D721Med (cell line): ENCODE data around the gene ZNF74.
A peak's percentile ranks its signal among the peaks of the same experiment; 100 is the strongest.

Source experiments
- DNase-seq: peaks from one replicate; pipeline ENCODE4 v3.0.0; 2011; ENCODE audit warnings: low spot score; ENCODE audit not compliant: insufficient read length
- FAIRE-seq: peaks from 2 replicates; lab custom pipeline; 2011; peaks lifted over from hg19 to GRCh38; lab: Jason Lieb, UNC
- TF ChIP-seq, protein P1 (sequence below): IDR thresholded peaks from 2 replicates; pipeline ENCODE4 v1.5.1; 2012; ENCODE audit warnings: mild to moderate bottlenecking, control low read depth; ENCODE audit not compliant: insufficient read depth; ENCODE audit errors: missing control alignments

The ZNF74 gene

DNA sequence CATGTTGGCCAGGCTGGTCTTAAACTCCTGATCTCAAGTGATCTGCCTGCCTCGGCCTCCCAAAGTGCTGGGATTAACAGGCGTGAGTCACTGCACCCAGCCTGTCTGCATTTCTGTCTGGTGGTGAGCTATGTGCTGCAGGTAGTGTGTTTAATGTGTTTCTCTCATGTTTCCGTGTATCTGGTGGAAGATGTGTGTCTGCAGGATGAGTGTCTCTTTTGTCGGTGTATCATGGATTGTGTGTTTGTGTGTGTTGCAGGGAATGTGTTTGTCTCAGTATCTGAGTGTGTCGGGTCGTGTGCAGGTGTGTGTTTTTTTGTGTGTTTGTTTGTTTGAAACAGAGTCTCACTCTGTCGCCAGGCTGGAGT, 27.5 kb downstream of the ZNF74 start:
- DNase-seq = no peak
- TF ChIP-seq, protein P1, sequence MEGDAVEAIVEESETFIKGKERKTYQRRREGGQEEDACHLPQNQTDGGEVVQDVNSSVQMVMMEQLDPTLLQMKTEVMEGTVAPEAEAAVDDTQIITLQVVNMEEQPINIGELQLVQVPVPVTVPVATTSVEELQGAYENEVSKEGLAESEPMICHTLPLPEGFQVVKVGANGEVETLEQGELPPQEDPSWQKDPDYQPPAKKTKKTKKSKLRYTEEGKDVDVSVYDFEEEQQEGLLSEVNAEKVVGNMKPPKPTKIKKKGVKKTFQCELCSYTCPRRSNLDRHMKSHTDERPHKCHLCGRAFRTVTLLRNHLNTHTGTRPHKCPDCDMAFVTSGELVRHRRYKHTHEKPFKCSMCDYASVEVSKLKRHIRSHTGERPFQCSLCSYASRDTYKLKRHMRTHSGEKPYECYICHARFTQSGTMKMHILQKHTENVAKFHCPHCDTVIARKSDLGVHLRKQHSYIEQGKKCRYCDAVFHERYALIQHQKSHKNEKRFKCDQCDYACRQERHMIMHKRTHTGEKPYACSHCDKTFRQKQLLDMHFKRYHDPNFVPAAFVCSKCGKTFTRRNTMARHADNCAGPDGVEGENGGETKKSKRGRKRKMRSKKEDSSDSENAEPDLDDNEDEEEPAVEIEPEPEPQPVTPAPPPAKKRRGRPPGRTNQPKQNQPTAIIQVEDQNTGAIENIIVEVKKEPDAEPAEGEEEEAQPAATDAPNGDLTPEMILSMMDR = no peak
- no peak for FAIRE-seq

DNA sequence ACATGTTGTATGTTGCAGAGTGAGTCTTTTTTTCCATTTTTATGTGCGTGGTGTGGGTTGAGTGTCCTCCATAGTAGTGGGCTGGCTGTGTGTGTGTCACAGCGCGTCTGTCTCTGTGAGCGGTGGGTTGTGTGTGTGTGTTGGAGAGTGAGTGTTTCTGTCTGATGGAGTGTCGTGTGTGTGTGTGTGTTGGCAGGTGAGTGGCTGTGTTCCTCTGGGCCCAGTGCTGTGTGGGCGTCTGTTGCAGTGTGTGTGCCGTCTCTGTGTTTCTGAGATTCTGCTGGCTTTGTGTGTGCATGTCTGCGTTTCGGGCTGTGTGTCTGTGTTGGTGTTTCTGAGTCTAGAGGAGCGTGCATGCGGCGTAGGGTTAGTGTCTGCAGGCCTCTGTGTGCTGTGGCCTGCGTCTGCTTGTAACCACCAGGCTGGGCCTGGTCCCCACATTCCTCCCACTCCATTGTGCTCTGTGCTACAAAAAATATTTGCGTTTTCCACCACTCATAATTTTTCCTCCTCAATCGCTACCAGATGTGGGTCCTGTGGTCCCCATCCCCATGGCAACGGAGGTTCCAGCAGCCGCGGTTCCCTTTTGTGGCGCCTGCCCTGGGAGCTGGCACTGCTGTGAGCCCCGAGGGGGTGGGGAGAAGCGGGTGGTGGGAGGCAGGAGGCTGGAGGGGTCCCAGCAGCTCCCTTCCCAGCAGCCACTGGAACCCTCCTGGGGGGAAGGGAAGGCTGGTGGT, 28.5 kb downstream of the ZNF74 start:
- no peak for FAIRE-seq

DNA sequence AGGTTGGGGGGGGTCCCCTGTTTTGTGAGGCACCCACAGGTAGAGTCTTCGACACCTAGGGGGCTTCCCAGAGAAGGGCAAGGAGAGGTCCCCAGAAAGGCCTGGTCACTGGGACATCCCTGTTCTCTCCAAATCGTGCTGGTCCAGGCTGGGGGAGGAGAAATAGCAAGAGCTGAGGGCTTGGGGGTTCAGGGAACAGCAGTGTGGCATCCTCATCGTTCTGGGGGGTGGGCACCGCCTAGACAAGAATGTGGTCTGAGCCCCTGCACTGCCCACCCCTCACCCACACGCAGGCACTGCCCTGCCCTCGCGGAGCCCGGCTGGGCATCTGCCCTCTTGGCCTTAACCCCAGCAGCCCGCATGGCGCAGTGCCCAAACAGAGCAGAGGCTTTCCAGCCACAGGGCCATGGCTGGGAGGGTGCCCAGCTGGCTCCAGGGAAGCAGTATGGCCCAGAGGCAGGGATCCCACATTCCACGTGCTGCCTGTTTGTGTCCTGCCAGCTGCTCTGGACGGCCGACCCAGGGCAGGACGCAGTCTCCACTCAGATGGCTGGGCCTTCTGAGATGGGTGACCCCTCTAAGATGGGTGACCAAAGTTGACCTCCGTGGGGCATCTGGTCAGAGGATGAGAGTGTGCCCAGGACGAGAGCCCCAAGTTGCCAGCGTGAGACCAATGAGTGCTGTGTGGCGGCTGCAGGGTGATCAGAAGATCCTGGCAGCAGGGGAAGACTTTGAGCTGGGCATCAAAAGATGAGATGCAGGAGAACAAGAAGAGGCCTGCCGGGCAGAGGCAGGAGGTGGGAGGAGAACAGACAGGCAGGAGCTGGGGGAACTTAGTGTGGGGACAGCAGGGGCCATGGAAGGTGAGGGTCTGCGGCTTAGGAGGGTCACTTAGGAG, 29.3 kb downstream of the ZNF74 start:
- TF ChIP-seq, protein P1 = no peak
- DNase-seq = no peak
- FAIRE-seq = no peak

More for the DNA sequence above, 28.5 kb downstream of the ZNF74 start:
- peak; percentile 8 for DNase-seq
- TF ChIP-seq, protein P1 = no peak

DNA sequence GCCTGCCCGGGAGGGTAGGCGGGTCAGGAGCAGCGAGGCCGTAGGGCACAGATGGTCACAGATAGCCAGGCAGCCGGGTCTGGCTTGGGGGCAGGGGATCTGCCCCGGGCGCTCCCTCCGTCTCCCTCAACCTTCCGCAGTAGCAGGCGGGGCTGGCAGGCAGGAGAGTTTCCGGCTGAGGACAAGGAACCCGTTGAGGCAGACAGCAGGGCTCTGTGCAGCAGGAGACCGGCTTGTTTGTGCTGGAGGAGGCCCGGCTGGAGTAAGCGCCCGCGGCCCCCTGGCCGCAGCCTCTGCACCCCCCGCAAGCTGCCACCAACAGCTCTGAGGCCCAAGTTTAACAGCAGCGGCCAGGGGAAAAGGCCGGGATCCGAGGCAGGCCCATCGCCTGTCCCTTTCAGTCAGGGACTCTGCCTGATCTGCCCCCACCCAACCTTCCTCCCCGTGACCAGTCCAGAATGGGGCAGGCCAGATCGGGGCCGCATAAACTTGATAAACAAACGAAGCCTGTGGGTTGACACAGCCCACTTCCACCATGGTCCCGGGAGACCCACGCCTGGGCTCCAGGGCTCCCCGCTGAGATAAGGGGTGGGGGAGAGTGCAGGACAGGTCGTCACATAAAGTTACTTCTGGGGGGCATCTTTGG, 30.1 kb downstream of the ZNF74 start:
- FAIRE-seq = no peak
- TF ChIP-seq, protein P1 = no peak
- DNase-seq = no peak

DNA sequence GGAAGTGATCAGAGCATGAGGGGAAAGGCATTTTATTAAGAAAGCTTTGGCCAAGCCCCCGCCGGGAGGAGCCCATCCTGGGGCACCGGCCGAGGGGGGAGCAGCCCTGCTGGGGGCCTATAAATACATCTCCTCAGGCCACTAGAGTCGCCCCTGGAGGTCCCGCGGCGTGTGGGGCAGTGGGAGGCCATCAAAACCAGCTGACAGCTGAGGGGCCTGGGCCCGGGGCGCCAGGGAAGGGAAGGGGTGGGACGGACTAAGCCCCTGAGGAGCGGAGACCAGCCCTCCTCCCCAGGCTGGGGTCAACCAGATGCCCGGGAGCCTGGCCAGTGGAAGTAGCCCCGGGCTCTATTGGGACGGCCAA, 30.6 kb downstream of the ZNF74 start:
- FAIRE-seq (no peak), DNase-seq (no peak)
- TF ChIP-seq, protein P1 = no peak

DNA sequence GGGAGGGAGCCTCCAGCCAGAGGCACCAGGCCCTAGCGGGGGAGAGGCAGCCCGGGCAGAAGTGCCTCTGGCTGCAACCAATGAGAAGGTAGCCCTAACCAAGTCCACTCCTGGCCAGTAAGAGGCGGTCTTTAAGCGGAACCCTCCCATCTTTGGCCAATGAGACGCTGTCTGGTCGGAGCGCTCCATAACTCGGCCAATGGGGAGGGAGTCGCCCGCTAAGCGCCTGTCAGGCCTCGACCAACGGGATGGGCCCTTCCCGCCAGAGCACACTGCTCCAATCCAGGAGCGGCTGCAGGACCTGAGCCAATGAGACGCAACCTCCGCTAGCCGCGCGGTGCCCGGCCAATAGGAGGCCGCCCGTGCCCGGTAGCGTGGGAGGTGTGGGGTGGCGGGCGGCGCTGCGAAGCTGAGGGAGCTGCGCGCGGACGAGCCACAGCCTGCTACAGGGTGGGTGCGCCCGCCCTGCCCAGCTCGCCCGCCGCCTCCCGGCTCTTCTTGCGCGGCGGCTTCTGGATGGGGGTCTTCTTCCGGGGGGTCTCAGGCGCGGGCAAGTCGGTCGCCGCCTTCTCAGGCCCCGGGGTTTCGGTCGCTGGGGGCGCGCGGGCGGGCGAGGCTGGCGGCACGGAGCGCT, 31.1 kb downstream of the ZNF74 start:
- FAIRE-seq (no peak), DNase-seq (no peak)
- TF ChIP-seq, protein P1 = no peak
